ENCODE measurements around the gene DNER. TPM values are rescaled to one million over a fixed set of nuclear protein-coding genes. Genes with fewer than 3 reads are reported as not detected.
"Not testable (repeated sequence)": the region's sequence is repeated elsewhere in the genome, so short reads cannot be mapped to it uniquely, and the experiment has no call there.

Gene DNER
- total RNA-seq, 2 donors from 2014 or later, result 0.67 to 1.1 TPM

- DNase-seq (ENCODE audit: low spot score); intact Hi-C loops (cut with DNase I): not testable (repeated sequence)
Observed at GRCh38 chr2:229339171-229339570, 375.2 kb downstream of the DNER start.

GRCh38 chr2:229335877-229336346 is 378.4 kb downstream of the DNER start:
- intact Hi-C loops (cut with DNase I), result no loop called here
- DNase-seq (ENCODE audit: low spot score), result no peak

GRCh38 chr2:229335330-229335729 is 379.0 kb downstream of the DNER start:
- no peak for DNase-seq (ENCODE audit: low spot score)
- intact Hi-C loops (cut with DNase I), result no loop called here

GRCh38 chr2:229330952-229331351 is 383.4 kb downstream of the DNER start:
- intact Hi-C loops (cut with DNase I), result no loop called here
- DNase-seq (ENCODE audit: low spot score), result no peak

- no peak for DNase-seq (ENCODE audit: low spot score)
Observed at GRCh38 chr2:229319558-229319957, 394.8 kb downstream of the DNER start.

GRCh38 chr2:229314117-229314516 is 400.2 kb downstream of the DNER start:
- intact Hi-C loops (cut with DNase I), result no loop called here
- DNase-seq (ENCODE audit: low spot score), result no peak

More at GRCh38 chr2:229319558-229319957, 394.8 kb downstream of the DNER start:
- intact Hi-C loops (cut with DNase I), result no loop called here

GRCh38 chr2:229313591-229313990 is 400.8 kb downstream of the DNER start:
- no peak for DNase-seq (ENCODE audit: low spot score)
- intact Hi-C loops (cut with DNase I), result no loop called here

Other genes with a start within 250 kb of the DNER start
- 100 to 1,000 TPM; 194 to 200 TPM for gene TRIP12, start 207.5 kb upstream of the DNER start, total RNA-seq
- 1 to 10 TPM; 2.2 to 2.6 TPM for gene FBXO36, start 207.9 kb upstream of the DNER start, total RNA-seq

Measured in posterior vena cava (tissue), 2 donors.